HCT116 (cell line): ENCODE measurements around the gene ELAVL1. TPM values are rescaled to one million over a fixed set of nuclear protein-coding genes. Genes with fewer than 3 reads are reported as not detected.

Experiments
- ATAC-seq: fragments of 200-7000 bp; cut with Tn5 transposase; 2 replicates; pipeline ENCODE4 v1.9.1; 2020; ENCODE audit warnings: mild to moderate bottlenecking, moderate library complexity
- BruUV-seq: library from RNA; stranded (reverse); fragments of 400-500 nt; replicated peaks from 2 replicates; lab custom pipeline; 2021; lab: Mats Ljungman, UMichigan
- CTCF ChIA-PET: fragments of 300-600 bp; sonication (Branson Sonifier 250); formaldehyde crosslinking; loops from one replicate; lab custom pipeline; 2021; ENCODE audit warnings: antibody characterized with exemption; lab: Charles Lee
- POLR2A ChIA-PET: fragments of 300-600, 350-600 bp; sonication (Branson Sonifier 250); formaldehyde crosslinking; loops from one replicate; lab custom pipeline; 2021; ENCODE audit warnings: antibody characterized with exemption; lab: Charles Lee
- RAD21 ChIA-PET, 2 experiments: fragments of 300-600 bp; sonication (Branson Sonifier 250); formaldehyde crosslinking; loops; one replicate each; lab custom pipeline; 2023; ENCODE audit warnings: low total read pairs in 2 of 2; ENCODE audit not compliant: uncharacterized antibody in 2 of 2, unreplicated experiment in 2 of 2, low non-redundant PET in 1 of 2; lab: Charles Lee
- DNase-seq: peaks from one replicate; pipeline ENCODE4 v3.0.0-alpha.2; 2010; ENCODE audit warnings: low read depth, low spot score
- H2AFZ ChIP-seq: fragments of 200-600 bp; shearing (Covaris generic), sonication (generic); 2 replicates; pipeline ENCODE4 v1.6.1; 2017; ENCODE audit warnings: low read depth, mixed run types, mixed read lengths, antibody characterized with exemption, low read length; ENCODE audit not compliant: poor library complexity, severe bottlenecking
- H3K27ac ChIP-seq: 2 replicates; pipeline ENCODE4 v1.5.1; 2012; ENCODE audit warnings: low read depth, low read length
- H3K27me3 ChIP-seq: fragments of 200-600 bp; sonication (generic); 2 replicates; pipeline ENCODE4 v1.6.1; 2016; ENCODE audit warnings: mixed run types, low read length, mixed read lengths; ENCODE audit not compliant: insufficient read depth
- H3K36me3 ChIP-seq, 2 experiments: fragments of 200-500 bp in 1 of 2; fragments of 200-600 bp in 1 of 2; sonication (Bioruptor generic) in 1 of 2; sonication (generic) in 1 of 2; 2 replicates each; pipeline versions ENCODE4 v1.5.1 to v1.6.1; 2014 to 2016; ENCODE audit warnings: low read length in 2 of 2, inconsistent platforms in 1 of 2, mixed read lengths in 1 of 2, mixed run types in 1 of 2; ENCODE audit not compliant: insufficient read depth in 2 of 2, control insufficient read depth in 1 of 2
- H3K4me1 ChIP-seq, 2 experiments: fragments of 200-600 bp in 1 of 2; sonication (generic) in 1 of 2; 2 replicates each; pipeline versions ENCODE4 v1.5.1 to v1.6.1; 2012 to 2017; ENCODE audit warnings: low read length in 2 of 2, inconsistent platforms in 1 of 2, mild to moderate bottlenecking in 1 of 2, mixed read lengths in 1 of 2, mixed run types in 1 of 2, moderate library complexity in 1 of 2; ENCODE audit not compliant: insufficient read depth in 2 of 2, control insufficient read depth in 1 of 2
- H3K4me2 ChIP-seq: fragments of 200-600 bp; sonication (generic); 2 replicates; pipeline ENCODE4 v1.6.1; 2017; ENCODE audit warnings: mixed run types, low read length, mixed read lengths
- H3K4me3 ChIP-seq, 2 experiments: fragments of 200-600 bp in 1 of 2; sonication (generic) in 1 of 2; replicated peaks in 1 of 2; 2 replicates each; pipeline ENCODE4 v1.5.1; 2011 to 2016; ENCODE audit warnings: low read length in 2 of 2, control low read depth in 1 of 2, low read depth in 1 of 2, mild to moderate bottlenecking in 1 of 2, mixed read lengths in 1 of 2, mixed run types in 1 of 2
- H3K79me2 ChIP-seq: fragments of 200-600 bp; sonication (generic); 2 replicates; pipeline ENCODE4 v1.6.1; 2017; ENCODE audit warnings: mild to moderate bottlenecking, mixed run types, low read length, moderate library complexity, mixed read lengths; ENCODE audit not compliant: insufficient read depth
- H3K9ac ChIP-seq: fragments of 200-600 bp; sonication (generic); 2 replicates; pipeline ENCODE4 v1.6.1; 2016; ENCODE audit warnings: low read length, mixed read lengths
- H3K9me2 ChIP-seq: fragments of 200-600 bp; sonication (generic), shearing (Covaris generic); 2 replicates; pipeline ENCODE4 v1.6.1; 2017; ENCODE audit warnings: mixed run types, mild to moderate bottlenecking, moderate library complexity; ENCODE audit not compliant: insufficient read depth
- H3K9me3 ChIP-seq, 2 experiments: fragments of 200-500 bp in 1 of 2; fragments of 200-600 bp in 1 of 2; sonication (Bioruptor generic) in 1 of 2; sonication (generic) in 1 of 2; 2 replicates each; pipeline ENCODE4 v1.6.1; 2014 to 2017; ENCODE audit warnings: low read length in 2 of 2, mixed read lengths in 2 of 2, inconsistent platforms in 1 of 2, low read depth in 1 of 2, mild to moderate bottlenecking in 1 of 2, mixed run types in 1 of 2, moderate library complexity in 1 of 2; ENCODE audit not compliant: control insufficient read depth in 1 of 2, insufficient read depth in 1 of 2
- H4K20me1 ChIP-seq: fragments of 200-600 bp; sonication (generic), shearing (Covaris generic); 2 replicates; pipeline ENCODE4 v1.6.1; 2017; ENCODE audit warnings: mixed run types, mild to moderate bottlenecking, moderate library complexity; ENCODE audit not compliant: insufficient read depth
- CEBPB ChIP-seq: IDR thresholded peaks from 2 replicates; pipeline ENCODE4 v1.6.1; 2012; ENCODE audit warnings: low read depth
- EGR1 ChIP-seq: IDR thresholded peaks from 2 replicates; pipeline ENCODE4 v1.6.1; 2012; ENCODE audit warnings: low read depth
- ELF1 ChIP-seq: IDR thresholded peaks from 2 replicates; pipeline ENCODE4 v1.6.1; 2012; ENCODE audit warnings: low read depth, borderline replicate concordance
- EZH2 ChIP-seq: fragments of 200-600 bp; sonication (generic); IDR thresholded peaks from 2 replicates; pipeline ENCODE4 v1.6.1; 2017; ENCODE audit warnings: antibody characterized with exemption, mixed run types
- FOSL1 ChIP-seq: IDR thresholded peaks from 2 replicates; pipeline ENCODE4 v1.6.1; 2012; ENCODE audit warnings: low read depth
- JUND ChIP-seq: IDR thresholded peaks from 2 replicates; pipeline ENCODE4 v1.6.1; 2012
- POLR2A ChIP-seq: IDR thresholded peaks from 2 replicates; pipeline ENCODE4 v1.7.0; 2011; ENCODE audit warnings: borderline replicate concordance; ENCODE audit not compliant: insufficient read depth, insufficient read length; ENCODE audit errors: extremely low read depth
- POLR2AphosphoS5 ChIP-seq: IDR thresholded peaks from 2 replicates; pipeline ENCODE4 v1.6.1; 2011; ENCODE audit warnings: mild to moderate bottlenecking, low read depth, low read length, moderate library complexity
- RAD21 ChIP-seq: IDR thresholded peaks from 2 replicates; pipeline ENCODE4 v1.6.1; 2012; ENCODE audit warnings: low read depth, mild to moderate bottlenecking
- SIN3A ChIP-seq: IDR thresholded peaks from 2 replicates; pipeline ENCODE4 v1.6.1; 2012; ENCODE audit warnings: low read depth
- ZFX ChIP-seq: fragments of 450-650 bp; IDR thresholded peaks from 2 replicates; pipeline ENCODE4 v1.6.1; 2017
- intact Hi-C: fragments of 100-400 bp; cut with micrococcal nuclease; formaldehyde crosslinking; loops from 2 replicates; pipeline ENCODE4 v1.10.0; 2022
- total RNA-seq: library from RNA; stranded (reverse); gene quantifications from one replicate; pipeline ENCODE4 v1.2.1, GENCODE V29; 2021; ENCODE audit not compliant: unreplicated experiment
- TF ChIP-seq, protein P1 (sequence below): IDR thresholded peaks from 2 replicates; pipeline ENCODE4 v1.6.1; 2011; ENCODE audit warnings: mild to moderate bottlenecking, low read length, moderate library complexity; ENCODE audit not compliant: insufficient replicate concordance; ENCODE audit errors: extremely low read depth
- TF ChIP-seq, protein P2 (sequence below): IDR thresholded peaks from 2 replicates; pipeline ENCODE4 v1.6.1; 2012

The ELAVL1 gene
- total RNA-seq, 1 experiment from 2014 or later, result 134 TPM

DNA sequence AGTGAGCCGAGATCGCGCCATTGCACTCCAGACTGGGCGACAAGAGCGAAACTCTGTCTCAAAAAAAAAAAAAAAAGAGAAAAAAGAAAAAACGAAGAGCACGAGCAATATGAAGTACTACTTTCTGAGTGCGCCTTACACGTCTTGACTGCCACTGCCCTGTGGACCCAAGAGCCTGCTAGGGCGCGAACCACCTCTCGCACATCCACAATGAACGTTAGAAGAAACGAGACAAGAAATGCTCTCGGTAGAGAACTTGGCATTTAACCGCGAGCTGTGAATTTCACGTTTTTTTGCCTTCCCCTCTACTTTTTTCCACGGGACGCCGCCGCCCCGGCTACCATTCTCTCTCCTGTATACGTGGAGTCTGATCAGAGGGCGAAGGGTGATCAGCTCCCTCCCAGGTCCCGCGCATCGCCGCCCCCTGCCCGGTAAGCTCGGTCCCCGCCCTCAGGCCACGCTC lies 62.4 kb downstream of the ELAVL1 start:
- BruUV-seq, result no TSS peak
- intact Hi-C loops, result loop anchor here (5.0 kb wide), 1 partner anchor 214 kb away; no protein-coding TSS in a partner anchor
- RAD21 ChIA-PET, result interaction anchor here in 1 of 2 experiments (1.6 kb wide), 1 partner anchor 212 kb away, joined by 3 read pairs; no protein-coding TSS in a partner anchor
- no peak for ATAC-seq
- H3K4me3 ChIP-seq, result peak overlapping the region; percentile 96 to 99
- H3K27ac ChIP-seq, result peak overlapping the region; percentile 77
- POLR2A ChIA-PET, result interaction anchor here (0.7 to 2.5 kb wide), 17 partner anchors 9 to 308 kb away, joined by 3 to 23 read pairs (median 4); partner anchors contain the start of gene SNAPC2
- peak overlapping the region; percentile 92 for H3K4me2 ChIP-seq
- H3K27me3 ChIP-seq, result no peaks in the 10 kb centered on the region
- CTCF ChIA-PET, result interaction anchor here (0.6 to 2.4 kb wide), 16 partner anchors 8 to 393 kb away, joined by 3 to 30 read pairs (median 5); partner anchors contain the start of gene SNAPC2
- H3K9me3 ChIP-seq, result no peaks in the 10 kb centered on the region
- no peaks in the 10 kb centered on the region for H4K20me1 ChIP-seq
- H3K79me2 ChIP-seq, result peaks cover 48% of the 10 kb centered on the region
- DNase-seq, result no peak
- peak overlapping the region; percentile 96 for H3K9ac ChIP-seq
- TF ChIP-seq, protein P1, sequence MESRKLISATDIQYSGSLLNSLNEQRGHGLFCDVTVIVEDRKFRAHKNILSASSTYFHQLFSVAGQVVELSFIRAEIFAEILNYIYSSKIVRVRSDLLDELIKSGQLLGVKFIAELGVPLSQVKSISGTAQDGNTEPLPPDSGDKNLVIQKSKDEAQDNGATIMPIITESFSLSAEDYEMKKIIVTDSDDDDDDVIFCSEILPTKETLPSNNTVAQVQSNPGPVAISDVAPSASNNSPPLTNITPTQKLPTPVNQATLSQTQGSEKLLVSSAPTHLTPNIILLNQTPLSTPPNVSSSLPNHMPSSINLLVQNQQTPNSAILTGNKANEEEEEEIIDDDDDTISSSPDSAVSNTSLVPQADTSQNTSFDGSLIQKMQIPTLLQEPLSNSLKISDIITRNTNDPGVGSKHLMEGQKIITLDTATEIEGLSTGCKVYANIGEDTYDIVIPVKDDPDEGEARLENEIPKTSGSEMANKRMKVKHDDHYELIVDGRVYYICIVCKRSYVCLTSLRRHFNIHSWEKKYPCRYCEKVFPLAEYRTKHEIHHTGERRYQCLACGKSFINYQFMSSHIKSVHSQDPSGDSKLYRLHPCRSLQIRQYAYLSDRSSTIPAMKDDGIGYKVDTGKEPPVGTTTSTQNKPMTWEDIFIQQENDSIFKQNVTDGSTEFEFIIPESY, result no peak
- TF ChIP-seq JUND (no peak), POLR2AphosphoS5 (no peak), RAD21 (no peak), SIN3A (no peak), EGR1 (no peak), EZH2 (no peak), POLR2A (no peak), ELF1 (no peak), ZFX (no peak), CEBPB (no peak), FOSL1 (no peak)
- TF ChIP-seq, protein P2, sequence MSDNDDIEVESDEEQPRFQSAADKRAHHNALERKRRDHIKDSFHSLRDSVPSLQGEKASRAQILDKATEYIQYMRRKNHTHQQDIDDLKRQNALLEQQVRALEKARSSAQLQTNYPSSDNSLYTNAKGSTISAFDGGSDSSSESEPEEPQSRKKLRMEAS, result no peak
- TF ChIP-seq, all 23 proteins: peak for 0
- H2AFZ ChIP-seq, result no peak overlapping the region
- H3K36me3 ChIP-seq, result peaks cover 13 to 19% of the 10 kb centered on the region in 2 experiments; a peak in 3 of 4 replicates
- H3K9me2 ChIP-seq, result no peaks in the 10 kb centered on the region
- peaks cover 13 to 25% of the 10 kb centered on the region in 2 experiments for H3K4me1 ChIP-seq
